NT2/D1 (cell line): Measurements from ENCODE around the gene FAM181A.

Experiments
- YY1 ChIP-seq: IDR thresholded peaks from 2 replicates; pipeline ENCODE4 v1.6.1; 2011; ENCODE audit not compliant: insufficient read length, insufficient read depth
- ZNF274 ChIP-seq: IDR thresholded peaks from 2 replicates; pipeline ENCODE4 v1.6.1; 2011; ENCODE audit warnings: mild to moderate bottlenecking, low read depth, low read length

GRCh38 chr14:93892923-93893558 is 34.1 kb upstream of the FAM181A start:
- TF ChIP-seq YY1: no peak
- no peak for TF ChIP-seq ZNF274
